Ovary (tissue), 9 donors: Measurements from ENCODE around the gene GRIN2D. TPM values are rescaled to one million over a fixed set of nuclear protein-coding genes. Genes with fewer than 3 reads are reported as not detected.

Experiments
- DNase-seq, 5 donors: peaks; one replicate each; pipeline ENCODE4 v3.0.0-alpha.2; 2019 to 2020
- H3K27ac ChIP-seq, 2 donors: fragments of 200-600 bp; one replicate each; pipeline versions ENCODE4 v1.5.1 to v1.8.0; 2019 to 2022
- H3K27me3 ChIP-seq: fragments of 200-600 bp; one replicate; pipeline ENCODE4 v1.8.0; 2022
- H3K36me3 ChIP-seq: fragments of 200-600 bp; sonication (generic); one replicate; pipeline ENCODE4 v1.5.1; 2019
- H3K4me1 ChIP-seq: one replicate; pipeline ENCODE4 v1.8.1; 2013; ENCODE audit warnings: mild to moderate bottlenecking, moderate library complexity; ENCODE audit not compliant: insufficient read depth
- H3K4me3 ChIP-seq: fragments of 200-600 bp; sonication (generic); one replicate; pipeline ENCODE4 v1.5.1; 2017
- H3K9me3 ChIP-seq, 2 donors: fragments of 200-600 bp in 1 of 2; sonication (generic) in 1 of 2; one replicate each; pipeline versions ENCODE4 v1.5.1 to v1.8.1; 2013 to 2019; ENCODE audit warnings: mild to moderate bottlenecking in 1 of 2, moderate library complexity in 1 of 2
- CTCF ChIP-seq, 3 donors: fragments of 450-650 bp in 2 of 3; fragments of 200-600 bp in 1 of 3; IDR thresholded peaks; one replicate each; pipeline versions ENCODE4 v1.5.1 to v1.8.0; 2016 to 2022; ENCODE audit warnings: antibody characterized with exemption in 3 of 3, mild to moderate bottlenecking in 1 of 3
- EP300 ChIP-seq: sonication (generic); formaldehyde crosslinking; IDR thresholded peaks from one replicate; pipeline ENCODE4 v1.6.1; 2017; ENCODE audit warnings: antibody characterized with exemption
- POLR2A ChIP-seq: fragments of 450-650 bp; IDR thresholded peaks from one replicate; pipeline ENCODE4 v1.6.1; 2017; ENCODE audit warnings: antibody characterized with exemption, mild to moderate bottlenecking, moderate library complexity
- WGBS, 3 donors: extraction: QIAGEN DNeasy Blood & Tissue Kit in 1 of 3; methylation state at CpG; one replicate each; pipeline versions ENCODE4 v1.1.5 to v1.1.7; 2013 to 2017; 5-methylcytosine and 5-hydroxymethylcytosine counted together
- intact Hi-C, 4 donors: fragments of 100-400 bp; cut with DNase I; formaldehyde crosslinking; loops; one replicate each; pipeline versions ENCODE4 v1.11.0 to v1.15.1; 2022 to 2023
- polyA plus RNA-seq, 2 donors: library from polyadenylated mRNA; stranded (reverse); fragments of 200-250 nt in 1 of 2; fragments of 350-450 nt in 1 of 2; fragmentation: Illumina TruSeq in 1 of 2; extraction: RNeasy Lipid Tissue Mini Kit (QIAGEN cat#74804) in 1 of 2; gene quantifications; one replicate each; pipeline ENCODE4 v1.2.3, GENCODE V29; 2013 to 2014
- total RNA-seq, 7 donors: library from RNA; depleted of rRNA in 2 of 7; stranded (reverse); fragments of >200 nt in 2 of 7; fragmentation: NEBNext Ultra II Directional in 3 of 7; extraction: Animal tissue kit (Norgen Biotek cat#: 25700) in 3 of 7; gene quantifications; one replicate each; pipeline versions ENCODE4 v1.1.0 to v1.2.4, GENCODE V29; 2016 to 2023
- donor health status: DM: no; HTN: no; CAD: no; lungs with moderate emphysema.
- donor health status: DM: no; HTN: no; CAD: no.
- donor health status: Bipolar disorder and iron deficiency.
- donor health status: DM: yes; HTN: yes; CAD: no.
- donor health status: DM: no; HTN: no; CAD: no.
- donor health status: DM: yes; HTN: yes; CAD: no.

GRIN2D gene
- total and polyA plus RNA-seq, 9 donors, result 0.10 to 0.32 (median 0.12) TPM; not detected in 1

GRCh38 chr19:48381178-48381950 lies 12.1 kb upstream of the GRIN2D start:
- H3K9me3 ChIP-seq, result no peaks in the 10 kb centered on the region
- H3K27me3 ChIP-seq, result no peaks in the 10 kb centered on the region
- no peak overlapping the region for H3K4me3 ChIP-seq
- WGBS, 3 donors, result 80 to 83% (median 81%) methylated on average over 11 of the region's 11 CpGs
- intact Hi-C loops, result no loop called here
- no peaks in the 10 kb centered on the region for H3K36me3 ChIP-seq
- no peaks in the 10 kb centered on the region for H3K4me1 ChIP-seq
- DNase-seq, result no peak
- H3K27ac ChIP-seq, result no peak overlapping the region
- TF ChIP-seq EP300 (no peak), POLR2A (no peak), CTCF (IDR thresholded peaks at IDR 0.05) (no peak)

GRCh38 chr19:48382286-48382685 lies 11.2 kb upstream of the GRIN2D start:
- H3K4me3 ChIP-seq, result no peak overlapping the region
- no peaks in the 10 kb centered on the region for H3K9me3 ChIP-seq
- H3K4me1 ChIP-seq, result no peaks in the 10 kb centered on the region
- intact Hi-C loops, result no loop called here
- WGBS, 3 donors, result 88 to 92% (median 91%) methylated on average over 8 of the region's 8 CpGs
- H3K27ac ChIP-seq, result no peak overlapping the region
- DNase-seq, result no peak
- no peaks in the 10 kb centered on the region for H3K36me3 ChIP-seq
- no peak for TF ChIP-seq EP300
- no peaks in the 10 kb centered on the region for H3K27me3 ChIP-seq

- intact Hi-C loops, result no loop called here
- DNase-seq, result no peak
- no peak overlapping the region for H3K27ac ChIP-seq
- peaks cover 3% of the 10 kb centered on the region for H3K4me1 ChIP-seq
- no peaks in the 10 kb centered on the region for H3K27me3 ChIP-seq
- TF ChIP-seq POLR2A (no peak), EP300 (no peak), CTCF (IDR thresholded peaks at IDR 0.05) (no peak)
- no peaks in the 10 kb centered on the region for H3K9me3 ChIP-seq
- 86 to 93% (median 91%) methylated on average over 7 of the region's 7 CpGs for WGBS, 3 donors
- H3K4me3 ChIP-seq, result no peak overlapping the region
- H3K36me3 ChIP-seq, result no peaks in the 10 kb centered on the region
These were observed 7.9 kb upstream of the GRIN2D start for GRCh38 chr19:48385461-48386087.

GRCh38 chr19:48386981-48387380 lies 6.5 kb upstream of the GRIN2D start:
- TF ChIP-seq POLR2A (no peak), CTCF (IDR thresholded peaks at IDR 0.05) (no peak), EP300 (no peak)
- WGBS, 3 donors, result 87 to 95% (median 94%) methylated on average over 3 of the region's 3 CpGs
- Histone ChIP-seq H3K27ac (no peak overlapping the region), H3K4me1 (peaks cover 7% of the 10 kb centered on the region), H3K9me3 (no peaks in the 10 kb centered on the region), H3K4me3 (no peak overlapping the region), H3K27me3 (no peaks in the 10 kb centered on the region), H3K36me3 (no peaks in the 10 kb centered on the region)
- no peak for DNase-seq
- intact Hi-C loops, result no loop called here
